A673 (cell line): ENCODE data around the gene PPP1R12A.

Source experiments
- CTCF ChIP-seq: fragments of 300-800, 200-600 bp; sonication (generic); conservative IDR thresholded peaks from 2 replicates; pipeline ENCODE4 v1.5.1; 2017; ENCODE audit warnings: low read depth, mild to moderate bottlenecking, antibody characterized with exemption, low read length, moderate library complexity, mixed read lengths
- EZH2 ChIP-seq: fragments of 200-600 bp; sonication (generic); IDR thresholded peaks from 2 replicates; pipeline ENCODE4 v1.6.1; 2017; ENCODE audit warnings: borderline replicate concordance, low read depth, mild to moderate bottlenecking, mixed read lengths, antibody characterized with exemption, low read length; ENCODE audit not compliant: poor library complexity, severe bottlenecking

- TF ChIP-seq CTCF (no peak), EZH2 (no peak)
Observed at GRCh38 chr12:79826267-79827128, 108.4 kb downstream of the PPP1R12A start.
